ENCODE results near the gene SERAC1. TPM values are rescaled to one million over a fixed set of nuclear protein-coding genes. Genes with fewer than 3 reads are reported as not detected.

SERAC1 gene
- polyA plus RNA-seq, 1 donor (not counting 4 experiments of a cell fraction or from before 2014, with no cell fraction given): 10.1 TPM

GRCh38 chr6:158122048-158122447 is 46.0 kb downstream of the SERAC1 start:
- no peak overlapping the region for H3K4me2 ChIP-seq (ENCODE audit: control insufficient read depth, extremely low read depth, insufficient read depth, low read depth, low read length)
- H3K36me3 ChIP-seq (ENCODE audit: control insufficient read depth in 2 of 2, extremely low read depth in 1 of 2, insufficient read depth in 2 of 2, low read length in 2 of 2): peaks cover 0 to 5% of the 10 kb centered on the region in 2 experiments
- FAIRE-seq: no peak
- H3K9me3 ChIP-seq (ENCODE audit: control insufficient read depth, low read depth, low read length): no peaks in the 10 kb centered on the region
- dilution Hi-C loops (cut with MboI; ENCODE audit: extremely low pct_ligation_motif_present, low sequenced_read_pairs): no loop called here
- DNase-seq (ENCODE audit: low read depth, low spot score): no peak
- H3K79me2 ChIP-seq (ENCODE audit: control insufficient read depth, insufficient read depth, low read length): no peaks in the 10 kb centered on the region
- H3K9me1 ChIP-seq (ENCODE audit: control insufficient read depth, extremely low read depth, insufficient read depth, low read length): no peaks in the 10 kb centered on the region
- H3K4me3 ChIP-seq (ENCODE audit: control insufficient read depth in 2 of 3, extremely low read depth in 1 of 3, insufficient read depth in 2 of 3, low read depth in 1 of 3, low read length in 3 of 3): no peak overlapping the region
- no peak overlapping the region for H2AFZ ChIP-seq (ENCODE audit: control insufficient read depth, low read length)
- peaks cover 5% of the 10 kb centered on the region for H3K4me1 ChIP-seq (ENCODE audit: control insufficient read depth, extremely low read depth, insufficient read depth, low read length)
- H3K27me3 ChIP-seq (ENCODE audit: control insufficient read depth, extremely low read depth, insufficient read depth, low read length): no peaks in the 10 kb centered on the region
- no peak for TF ChIP-seq CTCF (optimal IDR thresholded peaks at IDR 0.05 in 1 of 3, IDR thresholded peaks at IDR 0.05 in 1 of 3, conservative IDR thresholded peaks at IDR 0.05 in 1 of 3; ENCODE audit: extremely low read depth in 1 of 3, insufficient read depth in 2 of 3, low read length in 3 of 3)
- no peak for TF ChIP-seq EZH2 (IDR thresholded peaks at IDR 0.05; ENCODE audit: low read length)
- no peak overlapping the region for H3K27ac ChIP-seq (ENCODE audit: control insufficient read depth, insufficient read depth, low read length)
- H3K9ac ChIP-seq (ENCODE audit: control insufficient read depth, extremely low read depth, insufficient read depth, low read length): no peak overlapping the region
- H4K20me1 ChIP-seq (ENCODE audit: control insufficient read depth, extremely low read depth, insufficient read depth, low read length): no peaks in the 10 kb centered on the region

GRCh38 chr6:158121335-158121734 is 46.7 kb downstream of the SERAC1 start:
- Histone ChIP-seq H3K9ac (ENCODE audit: control insufficient read depth, extremely low read depth, insufficient read depth, low read length) (no peak overlapping the region), H3K36me3 (ENCODE audit: control insufficient read depth in 2 of 2, extremely low read depth in 1 of 2, insufficient read depth in 2 of 2, low read length in 2 of 2) (peaks cover 0 to 6% of the 10 kb centered on the region in 2 experiments), H3K27ac (ENCODE audit: control insufficient read depth, insufficient read depth, low read length) (no peak overlapping the region), H3K9me3 (ENCODE audit: control insufficient read depth, low read depth, low read length) (no peaks in the 10 kb centered on the region), H3K27me3 (ENCODE audit: control insufficient read depth, extremely low read depth, insufficient read depth, low read length) (no peaks in the 10 kb centered on the region), H3K79me2 (ENCODE audit: control insufficient read depth, insufficient read depth, low read length) (no peaks in the 10 kb centered on the region), H3K4me3 (ENCODE audit: control insufficient read depth in 2 of 3, extremely low read depth in 1 of 3, insufficient read depth in 2 of 3, low read depth in 1 of 3, low read length in 3 of 3) (no peak overlapping the region), H4K20me1 (ENCODE audit: control insufficient read depth, extremely low read depth, insufficient read depth, low read length) (no peaks in the 10 kb centered on the region), H2AFZ (ENCODE audit: control insufficient read depth, low read length) (no peak overlapping the region), H3K4me2 (ENCODE audit: control insufficient read depth, extremely low read depth, insufficient read depth, low read depth, low read length) (no peak overlapping the region), H3K9me1 (ENCODE audit: control insufficient read depth, extremely low read depth, insufficient read depth, low read length) (no peaks in the 10 kb centered on the region), H3K4me1 (ENCODE audit: control insufficient read depth, extremely low read depth, insufficient read depth, low read length) (peaks cover 5% of the 10 kb centered on the region)
- DNase-seq (ENCODE audit: low read depth, low spot score) (no peak), FAIRE-seq (no peak)
- no peak for TF ChIP-seq EZH2 (IDR thresholded peaks at IDR 0.05; ENCODE audit: low read length)
- no peak for TF ChIP-seq CTCF (optimal IDR thresholded peaks at IDR 0.05 in 1 of 3, IDR thresholded peaks at IDR 0.05 in 1 of 3, conservative IDR thresholded peaks at IDR 0.05 in 1 of 3; ENCODE audit: extremely low read depth in 1 of 3, insufficient read depth in 2 of 3, low read length in 3 of 3)
- dilution Hi-C loops (cut with MboI; ENCODE audit: extremely low pct_ligation_motif_present, low sequenced_read_pairs): no loop called here
